ENCODE results near the gene TMPRSS2. TPM values are rescaled to one million over a fixed set of nuclear protein-coding genes. Genes with fewer than 3 reads are reported as not detected.

The TMPRSS2 gene
- total RNA-seq, 1 donor from 2014 or later: 8.2 TPM

- no peaks in the 10 kb centered on the region for H3K36me3 ChIP-seq (ENCODE audit: control insufficient read depth, insufficient read depth, low read length)
- no peak for TF ChIP-seq CTCF (IDR thresholded peaks at IDR 0.05; ENCODE audit: insufficient read depth, low read length, poor library complexity, severe bottlenecking)
- no peak for DNase-seq (ENCODE audit: low read depth)
These were observed 54.8 kb downstream of the TMPRSS2 start for GRCh38 chr21:41453198-41453597.

GRCh38 chr21:41451753-41452676 is 55.9 kb downstream of the TMPRSS2 start:
- no peaks in the 10 kb centered on the region for H3K27me3 ChIP-seq (ENCODE audit: control insufficient read depth, insufficient read depth, low read length)
- no peak for TF ChIP-seq CTCF (IDR thresholded peaks at IDR 0.05; ENCODE audit: insufficient read depth, low read length, poor library complexity, severe bottlenecking)
- no peak overlapping the region for H3K4me3 ChIP-seq (ENCODE audit: low read depth, low read length)
- no peak for DNase-seq (ENCODE audit: low read depth)
- H3K36me3 ChIP-seq (ENCODE audit: control insufficient read depth, insufficient read depth, low read length): no peaks in the 10 kb centered on the region

More at GRCh38 chr21:41453198-41453597, 54.8 kb downstream of the TMPRSS2 start:
- no peak overlapping the region for H3K4me3 ChIP-seq (ENCODE audit: low read depth, low read length)
- H3K27me3 ChIP-seq (ENCODE audit: control insufficient read depth, insufficient read depth, low read length): no peaks in the 10 kb centered on the region

- no peaks in the 10 kb centered on the region for H3K36me3 ChIP-seq (ENCODE audit: control insufficient read depth, insufficient read depth, low read length)
- TF ChIP-seq CTCF (IDR thresholded peaks at IDR 0.05; ENCODE audit: insufficient read depth, low read length, poor library complexity, severe bottlenecking): no peak
- no peak for DNase-seq (ENCODE audit: low read depth)
- H3K27me3 ChIP-seq (ENCODE audit: control insufficient read depth, insufficient read depth, low read length): no peaks in the 10 kb centered on the region
- H3K4me3 ChIP-seq (ENCODE audit: low read depth, low read length): no peak overlapping the region
These were observed 58.3 kb downstream of the TMPRSS2 start for GRCh38 chr21:41449613-41450012.

GRCh38 chr21:41447356-41447755 is 60.6 kb downstream of the TMPRSS2 start:
- Histone ChIP-seq H3K36me3 (ENCODE audit: control insufficient read depth, insufficient read depth, low read length) (no peaks in the 10 kb centered on the region), H3K27me3 (ENCODE audit: control insufficient read depth, insufficient read depth, low read length) (no peaks in the 10 kb centered on the region), H3K4me3 (ENCODE audit: low read depth, low read length) (no peak overlapping the region)
- TF ChIP-seq CTCF (IDR thresholded peaks at IDR 0.05; ENCODE audit: insufficient read depth, low read length, poor library complexity, severe bottlenecking): no peak
- DNase-seq (ENCODE audit: low read depth): no peak

DNA sequence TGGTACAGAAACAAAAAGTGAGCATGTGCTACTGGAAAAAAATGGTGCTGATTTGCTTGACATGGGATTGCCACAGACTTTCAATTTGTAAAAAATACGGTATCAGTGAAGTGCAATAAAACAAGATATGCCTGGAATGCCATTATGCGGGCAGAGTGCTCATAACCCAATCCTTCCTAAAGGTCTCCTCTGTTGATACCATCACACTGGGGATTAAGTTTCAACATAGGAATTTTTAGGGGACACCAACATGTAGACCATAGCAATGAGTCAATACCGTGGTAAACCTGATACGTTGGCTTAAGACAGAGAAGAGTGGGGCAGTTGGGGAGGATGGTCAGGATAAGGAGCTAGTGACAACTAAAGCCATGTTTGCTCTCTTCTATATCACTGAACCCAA is 61.4 kb downstream of the TMPRSS2 start:
- no peak overlapping the region for H3K4me3 ChIP-seq (ENCODE audit: low read depth, low read length)
- TF ChIP-seq CTCF (IDR thresholded peaks at IDR 0.05; ENCODE audit: insufficient read depth, low read length, poor library complexity, severe bottlenecking): no peak
- H3K36me3 ChIP-seq (ENCODE audit: control insufficient read depth, insufficient read depth, low read length): no peaks in the 10 kb centered on the region
- DNase-seq (ENCODE audit: low read depth): no peak
- no peaks in the 10 kb centered on the region for H3K27me3 ChIP-seq (ENCODE audit: control insufficient read depth, insufficient read depth, low read length)
